ELR (cell line): Measurements from ENCODE around the gene FCHSD2.
"Not testable (repeated sequence)": the region's sequence is repeated elsewhere in the genome, so short reads cannot be mapped to it uniquely, and the experiment has no call there.

ENCODE experiments used
- DNase-seq: peaks from one replicate; pipeline ENCODE4 v3.0.0-alpha.2; 2015; ENCODE audit warnings: low read depth

The FCHSD2 gene

DNA sequence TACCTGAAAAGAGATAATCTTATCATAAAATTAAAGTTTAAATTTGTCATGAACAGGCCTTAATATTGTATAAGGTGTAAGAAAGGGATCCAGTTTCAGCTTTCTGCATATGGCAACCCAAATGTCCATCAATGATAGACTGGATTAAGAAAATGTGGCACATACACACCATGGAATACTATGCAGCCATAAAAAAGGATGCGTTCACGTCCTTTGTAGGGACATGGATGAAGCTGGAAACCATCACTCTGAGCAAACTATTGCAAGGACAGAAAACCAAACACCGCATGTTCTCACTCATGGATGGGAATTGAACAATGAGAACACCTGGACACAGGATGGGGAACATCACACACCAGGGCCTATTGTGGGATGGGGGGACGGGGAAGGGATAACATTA is 18.2 kb downstream of the FCHSD2 start:
- DNase-seq, result not testable (repeated sequence)

DNA sequence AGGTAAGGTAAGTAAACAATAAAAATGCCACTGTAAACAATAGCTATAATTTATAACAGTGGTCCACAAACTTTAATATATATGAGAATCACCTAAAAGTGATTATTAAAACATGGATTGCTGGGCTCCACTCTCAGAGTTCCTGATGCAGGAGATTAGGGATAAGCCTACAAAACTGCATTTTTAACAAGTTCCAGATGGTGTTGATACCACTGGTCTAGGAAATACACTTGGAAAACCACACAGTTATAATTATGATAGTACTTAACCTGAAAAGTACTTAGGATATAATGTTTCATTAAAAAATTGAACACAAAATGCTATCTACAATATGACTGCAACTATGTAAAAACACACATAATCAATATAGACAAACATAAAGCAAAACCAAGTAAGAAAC is 20.4 kb downstream of the FCHSD2 start:
- DNase-seq, result no peak

DNA sequence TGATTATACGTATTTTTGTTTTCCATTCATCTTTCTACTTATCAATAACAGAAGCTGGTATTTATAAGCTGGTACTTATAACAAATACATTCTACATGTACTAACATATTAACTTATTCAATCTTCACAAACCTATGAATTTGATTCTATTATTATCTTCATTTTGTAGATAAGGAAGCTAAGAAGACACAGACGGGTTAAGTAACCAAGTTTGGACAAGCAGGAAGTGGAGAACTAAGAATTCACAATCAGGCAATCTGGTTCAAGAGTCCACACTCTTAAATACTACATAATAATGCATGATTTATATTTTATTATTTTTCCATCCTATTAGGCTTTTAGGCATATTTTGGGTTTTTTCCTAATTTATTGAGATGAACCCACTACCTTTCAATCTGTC is 25.0 kb downstream of the FCHSD2 start:
- no peak for DNase-seq

DNA sequence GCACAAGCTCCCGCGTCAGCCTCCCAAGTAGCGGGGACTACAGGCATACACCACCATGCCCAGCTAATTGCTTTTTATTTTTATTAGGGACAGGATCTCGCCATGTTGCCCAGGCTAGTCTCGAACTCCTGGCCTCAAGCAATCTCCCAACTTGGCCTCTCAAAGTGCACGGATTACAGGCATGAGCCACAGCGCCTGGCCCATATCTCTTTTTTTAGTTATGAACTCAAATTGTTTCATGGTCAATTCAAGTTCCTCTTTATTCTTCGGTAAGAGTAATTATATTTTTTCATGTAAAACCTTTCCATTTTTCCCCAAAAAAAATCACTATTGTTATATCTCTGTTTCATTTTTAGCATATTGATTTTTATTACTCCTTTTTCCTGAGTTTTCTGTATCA is 25.5 kb downstream of the FCHSD2 start:
- DNase-seq, result no peak

DNA sequence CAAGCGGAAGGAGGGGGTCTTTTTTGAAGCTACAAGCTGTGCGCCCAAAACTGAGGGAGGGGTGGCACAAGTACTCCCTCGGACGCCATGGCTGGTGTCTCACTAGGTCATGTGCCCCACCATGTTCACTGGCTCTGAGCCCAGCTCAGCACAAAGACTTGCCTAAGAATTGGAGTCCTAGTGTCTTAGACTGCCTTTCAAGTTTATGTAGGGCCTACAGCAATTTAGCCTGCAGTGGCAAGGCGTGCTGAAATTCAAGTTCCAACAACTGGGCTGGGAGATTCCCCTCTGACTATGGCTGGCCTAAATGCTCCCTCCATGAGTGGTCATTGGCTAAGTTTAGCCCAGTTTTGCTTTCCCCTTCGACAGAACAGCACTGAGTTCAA is 27.3 kb downstream of the FCHSD2 start:
- no peak for DNase-seq

DNA sequence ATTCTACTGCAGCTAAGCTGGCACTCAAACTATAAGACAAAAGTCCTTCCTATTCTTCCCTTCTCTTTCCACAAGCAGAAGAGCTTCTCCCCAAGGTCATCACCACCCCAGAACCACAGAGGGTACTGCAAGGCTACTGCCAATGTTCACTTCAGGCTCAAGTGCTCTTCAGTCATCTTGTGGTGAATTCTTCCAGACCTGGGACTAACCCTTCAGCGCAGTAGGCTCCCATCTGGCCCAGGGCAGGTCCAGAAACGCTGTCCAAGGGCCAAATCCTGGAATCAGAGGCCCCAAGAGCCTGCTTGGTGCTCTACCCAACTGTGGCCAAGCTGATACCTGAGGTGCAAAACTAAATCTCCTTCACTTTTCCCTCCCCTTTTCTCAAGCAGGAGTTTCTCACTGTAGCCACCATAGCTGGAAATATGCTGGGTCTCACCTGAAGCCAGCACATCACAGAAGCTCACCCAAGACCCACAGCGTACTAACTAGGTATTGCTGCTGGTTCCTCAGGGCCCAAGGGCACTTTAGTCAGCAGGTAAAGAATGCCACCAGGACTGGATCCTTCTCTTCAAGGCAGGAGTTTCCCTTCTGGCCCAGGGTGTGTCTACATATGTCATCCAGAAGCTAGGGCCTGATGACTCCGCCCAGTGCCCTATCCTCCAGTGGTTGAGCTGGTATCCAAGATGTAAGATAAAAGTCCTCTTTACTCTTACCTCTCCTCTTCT is 27.8 kb downstream of the FCHSD2 start:
- peak; percentile 3 for DNase-seq

DNA sequence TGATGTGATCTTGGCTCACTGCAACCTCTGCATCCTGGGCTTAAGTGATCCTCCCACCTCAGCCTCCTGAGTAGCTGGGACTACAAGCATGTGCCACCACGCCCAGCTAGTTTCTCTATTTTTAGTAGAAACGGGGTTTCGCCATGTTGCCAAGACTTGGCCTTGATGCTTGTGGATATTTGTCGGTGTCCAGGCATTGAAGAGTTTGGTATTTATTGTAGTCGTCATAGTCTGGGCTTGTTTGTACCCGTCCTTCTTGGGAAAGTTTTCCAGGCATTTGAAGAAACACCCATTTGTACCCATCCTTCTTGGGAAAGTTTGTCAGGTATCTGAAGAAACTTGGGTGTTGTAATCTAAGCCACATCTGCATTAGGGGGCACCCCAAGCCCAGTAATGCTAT is 28.7 kb downstream of the FCHSD2 start:
- DNase-seq, result no peak

DNA sequence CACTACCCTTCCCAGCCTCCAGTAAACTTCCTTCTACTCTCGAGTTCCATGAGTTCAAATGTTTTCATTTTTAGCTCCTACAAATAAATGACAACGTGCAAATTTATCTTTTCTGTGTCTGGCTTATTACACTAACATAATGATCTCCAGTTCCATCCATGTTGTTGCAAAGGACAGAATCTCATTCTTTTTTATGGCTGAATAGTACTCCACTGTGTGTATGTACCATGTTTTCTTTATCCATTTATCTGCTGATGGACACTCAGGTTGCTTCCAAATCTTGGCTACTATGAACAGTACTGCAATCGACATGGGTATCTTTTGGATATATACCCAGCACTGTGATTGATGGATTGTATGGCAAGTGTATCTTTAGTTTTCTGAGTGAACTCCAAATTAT is 34.5 kb downstream of the FCHSD2 start:
- no peak for DNase-seq

DNA sequence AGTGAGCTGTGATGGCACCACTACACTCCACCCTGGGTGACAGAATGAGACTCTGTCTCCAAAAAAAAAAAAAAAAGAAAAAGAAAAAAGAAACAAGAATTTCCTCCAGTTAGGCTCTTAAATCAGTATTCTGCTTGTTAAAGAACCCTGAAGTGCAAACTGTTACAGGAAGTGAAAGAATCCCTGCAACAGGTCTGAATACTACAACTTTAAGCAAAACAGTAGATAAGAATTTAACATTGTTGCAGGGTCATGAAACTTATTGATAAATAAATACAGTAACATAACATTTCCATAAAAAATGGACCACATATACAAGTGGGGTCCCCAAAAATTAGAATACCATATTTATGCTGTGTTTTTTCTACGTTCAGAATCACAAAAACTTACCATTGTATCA is 35.8 kb downstream of the FCHSD2 start:
- DNase-seq, result no peak

DNA sequence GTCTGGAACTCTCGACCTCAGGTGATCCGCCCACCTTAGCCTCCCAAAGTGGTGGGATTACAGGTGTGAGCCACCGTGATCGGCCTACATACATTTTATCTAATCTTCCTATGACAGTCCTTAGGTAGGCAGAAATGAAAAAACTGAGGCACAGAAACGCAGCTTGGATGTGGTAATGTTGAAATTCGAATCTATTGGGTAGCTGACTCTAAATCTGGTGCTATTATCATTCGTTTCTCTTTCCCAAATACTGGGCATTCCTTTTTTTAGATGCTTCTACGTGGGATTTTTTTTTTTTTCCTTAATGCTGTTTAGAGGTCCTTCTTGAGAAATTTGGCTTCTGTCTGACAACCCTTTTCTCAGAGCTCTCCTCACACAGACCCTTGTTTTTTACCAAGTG is 41.5 kb downstream of the FCHSD2 start:
- DNase-seq, result no peak

DNA sequence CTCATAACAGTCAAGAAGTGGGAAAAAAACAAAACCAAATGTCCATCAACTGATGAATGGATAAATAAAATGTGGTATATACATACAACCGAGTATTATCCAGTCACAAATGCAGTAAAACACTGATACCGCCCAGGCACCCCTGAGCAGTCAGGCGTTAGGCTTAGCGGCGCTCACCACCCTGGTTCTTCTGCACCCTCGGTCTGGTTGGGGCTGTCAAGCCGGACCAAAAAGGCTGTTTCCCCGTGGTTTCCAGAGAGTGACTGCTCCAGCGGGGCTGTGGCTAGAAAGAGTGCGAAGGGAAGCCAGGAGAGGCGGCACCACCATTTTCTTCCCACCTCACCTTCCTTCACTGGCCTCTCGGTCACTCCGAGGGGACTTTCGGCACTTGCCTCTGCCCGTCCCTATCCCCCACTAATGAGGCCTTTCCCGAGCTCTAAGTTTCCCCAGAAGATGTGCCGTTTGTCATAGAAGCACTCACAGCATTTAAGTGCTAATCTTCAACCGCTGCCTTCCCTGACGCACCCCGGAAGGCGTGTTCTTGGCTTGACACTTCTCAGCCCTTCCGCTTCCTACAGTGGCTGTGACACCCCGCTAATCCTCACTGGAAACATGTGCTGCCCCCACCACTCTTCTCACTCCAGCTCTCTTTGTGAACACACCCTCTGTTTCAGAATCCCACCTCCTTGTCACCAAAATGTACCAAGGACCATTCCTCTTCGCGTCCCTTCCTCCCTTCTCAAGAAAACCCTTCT is 42.4 kb downstream of the FCHSD2 start:
- no peak for DNase-seq

DNA sequence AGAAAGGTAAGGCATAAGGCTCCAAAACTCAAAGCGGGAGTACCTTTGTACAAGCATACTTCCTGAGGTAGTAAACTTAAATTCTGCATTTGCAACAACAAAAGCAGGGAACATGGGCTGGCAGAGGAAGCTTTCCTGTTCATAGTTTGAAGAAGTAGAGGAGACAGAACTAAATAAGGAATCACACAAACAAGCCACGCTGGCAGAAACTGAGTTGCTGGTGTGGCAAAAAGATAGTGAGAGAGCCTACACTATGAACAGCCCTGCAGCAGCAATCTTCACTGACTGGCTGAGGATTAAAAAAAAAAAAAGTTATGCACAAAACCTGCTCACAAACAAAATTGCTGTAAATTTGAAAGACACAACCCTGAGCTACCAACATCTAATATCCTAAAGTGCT is 46.5 kb downstream of the FCHSD2 start:
- DNase-seq, result no peak

DNA sequence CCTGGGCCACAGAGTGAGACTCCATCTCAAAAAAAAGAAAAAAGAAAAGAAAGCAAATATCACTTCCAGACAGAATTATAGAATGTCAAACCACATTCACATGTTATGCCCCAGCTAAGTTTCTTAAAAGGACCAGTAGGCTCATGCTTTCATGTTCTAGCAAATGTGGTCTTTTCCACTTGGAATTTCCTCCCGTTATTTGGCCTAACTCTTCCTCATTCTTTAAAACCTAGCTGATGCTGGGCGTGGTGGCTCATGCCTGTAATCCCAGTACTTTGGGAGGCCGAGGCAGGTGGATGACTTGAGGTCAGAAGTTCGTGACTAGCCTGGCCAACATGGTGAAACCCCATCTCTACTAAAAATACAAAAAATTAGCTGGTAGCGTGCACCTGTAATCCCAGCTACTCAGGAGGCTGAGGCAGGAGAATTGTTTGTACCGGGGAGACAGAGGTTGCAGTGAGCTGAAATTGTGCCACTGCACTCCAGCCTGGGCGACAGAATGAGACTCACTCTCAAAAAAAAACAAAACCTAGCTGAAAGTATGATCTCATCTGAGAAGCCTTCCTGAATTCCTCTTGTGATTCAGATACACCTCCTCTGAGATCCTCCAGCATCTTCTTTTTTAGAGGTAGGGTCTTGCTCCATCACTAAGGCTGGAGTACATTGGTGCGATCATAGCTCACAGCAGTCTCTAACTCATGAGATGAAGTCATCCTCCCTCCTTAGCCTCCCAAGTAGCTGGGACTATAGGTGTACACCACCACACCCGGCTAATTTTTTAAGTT is 50.4 kb downstream of the FCHSD2 start:
- DNase-seq, result no peak

DNA sequence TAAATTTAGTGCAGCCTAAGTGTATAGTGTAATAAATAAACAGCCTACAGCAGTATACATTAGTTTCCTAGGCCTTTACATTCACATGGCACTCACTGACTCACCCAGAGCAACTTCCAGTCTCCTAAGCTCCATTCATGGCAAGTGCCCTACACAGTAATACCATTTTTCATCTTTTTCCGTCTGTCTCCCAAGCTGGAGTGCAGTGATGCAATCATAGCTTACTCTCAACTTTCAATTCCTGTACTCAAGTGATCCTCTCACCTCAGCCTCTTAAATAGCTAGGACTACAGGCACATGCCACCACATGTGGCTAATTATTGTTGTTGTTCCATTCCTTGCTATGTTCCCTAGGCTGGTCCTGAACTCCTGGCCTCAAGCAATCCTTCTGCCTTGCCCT is 54.4 kb downstream of the FCHSD2 start:
- DNase-seq, result peak; percentile 8

DNA sequence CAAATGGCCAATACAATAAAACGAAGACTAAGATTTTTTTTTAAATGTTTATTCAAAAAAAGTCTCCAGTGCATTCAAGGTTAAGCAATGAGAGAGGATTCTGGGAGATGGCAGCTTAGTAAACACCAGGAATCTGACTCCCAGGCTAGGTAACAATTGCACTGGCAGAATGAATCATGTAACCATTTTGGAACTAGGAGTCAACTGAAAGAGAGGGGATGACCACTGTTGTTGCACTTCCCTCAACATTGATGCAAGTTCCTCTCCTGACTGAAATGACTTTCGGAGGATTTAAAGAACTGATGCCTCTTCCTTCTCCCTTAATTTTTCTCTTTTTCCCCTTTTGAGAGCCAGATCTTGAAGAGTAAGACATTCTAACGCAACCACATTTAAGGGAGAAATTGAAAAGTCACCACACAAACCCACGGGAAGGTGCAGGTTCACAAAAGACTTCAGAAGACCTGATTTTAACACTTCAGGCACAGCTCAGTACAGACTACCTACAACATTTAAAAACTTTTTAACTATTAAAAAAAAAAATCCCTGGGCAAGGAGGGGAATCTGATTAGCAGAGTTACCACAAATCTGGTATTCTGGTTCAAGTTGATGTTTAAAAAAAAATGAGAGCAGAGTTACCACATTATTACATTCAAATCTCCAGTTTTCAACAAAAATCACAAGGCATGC is 56.8 kb downstream of the FCHSD2 start:
- DNase-seq, result peak; percentile 6

DNA sequence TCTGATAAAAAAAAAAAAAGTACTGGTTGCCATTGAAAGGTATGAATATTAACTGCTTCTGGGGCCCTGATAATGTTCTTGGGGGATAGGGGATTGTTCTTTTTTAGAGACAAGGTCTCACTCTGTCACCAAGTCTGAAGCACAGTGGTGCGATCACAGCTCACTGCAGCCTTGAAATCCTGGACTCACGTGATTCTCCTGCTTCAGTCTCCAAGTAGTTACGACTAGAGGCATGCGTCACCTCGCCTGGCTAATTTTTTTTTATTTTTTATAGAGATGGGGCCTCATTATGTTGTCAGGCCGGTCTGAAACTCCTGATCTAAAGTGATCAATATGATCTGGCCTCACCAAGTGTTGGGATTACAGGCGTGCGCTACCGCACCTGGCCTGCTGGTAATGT is 63.5 kb downstream of the FCHSD2 start:
- DNase-seq, result no peak

DNA sequence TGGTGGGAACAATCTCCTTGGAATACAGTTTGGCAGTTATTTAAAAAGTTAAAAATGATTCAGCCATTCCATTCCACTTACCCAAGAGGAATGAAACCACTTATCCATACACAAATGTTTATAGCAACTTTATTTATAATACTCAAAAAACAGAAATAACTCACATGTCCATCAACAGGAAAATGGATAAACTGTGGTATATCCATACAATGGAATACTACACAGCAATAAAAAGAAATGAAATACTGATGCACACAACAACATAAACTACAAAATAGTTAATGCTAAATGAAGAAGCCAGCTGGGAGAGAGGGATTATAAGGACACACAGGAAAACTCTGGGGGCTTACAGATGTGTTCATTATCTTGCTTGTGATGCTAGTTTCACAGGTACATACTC is 64.7 kb downstream of the FCHSD2 start:
- DNase-seq, result peak; percentile 49

DNA sequence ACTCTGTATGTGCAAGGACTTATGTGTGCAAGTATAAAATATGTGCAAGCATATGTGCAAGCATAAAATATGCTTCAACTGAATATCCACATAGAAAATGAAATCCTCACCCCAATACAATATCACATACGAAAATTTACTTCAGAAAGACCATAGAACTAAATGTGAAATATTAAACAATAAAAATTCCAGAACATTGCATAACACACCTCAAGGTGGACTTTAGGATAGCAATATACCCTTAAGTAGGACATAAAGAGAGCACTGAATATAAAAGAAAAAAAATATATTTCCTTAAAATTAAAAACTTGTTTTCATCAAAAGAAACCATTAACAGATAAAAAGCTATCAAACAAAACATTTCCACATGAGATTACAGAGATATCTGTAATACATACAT is 67.8 kb downstream of the FCHSD2 start:
- DNase-seq, result no peak

DNA sequence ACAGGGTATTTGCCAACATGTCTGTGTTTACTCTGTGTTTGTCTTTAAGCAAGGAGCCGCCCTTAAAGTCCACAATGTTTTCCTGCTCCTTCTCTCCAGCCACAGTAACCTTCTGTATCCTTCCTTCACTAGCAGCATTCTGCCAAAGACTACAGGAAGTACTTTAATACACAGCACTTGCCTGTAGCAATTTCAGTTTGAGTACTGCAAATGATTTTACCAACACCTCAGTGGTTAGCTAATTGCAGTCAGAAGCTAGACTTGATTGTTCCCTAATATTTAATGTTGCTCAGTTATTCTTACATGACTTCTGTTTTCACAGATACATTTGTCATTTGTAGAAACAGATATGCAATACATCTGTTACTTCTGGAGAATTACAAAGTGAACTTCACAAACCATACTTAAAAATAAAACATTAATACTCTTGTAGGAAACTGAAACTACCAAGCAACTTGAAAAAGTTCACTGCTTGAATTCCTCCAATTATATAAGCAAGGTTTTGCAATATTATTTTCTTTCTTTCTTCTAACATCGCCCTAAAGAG is 69.1 kb downstream of the FCHSD2 start:
- peak; percentile 3 for DNase-seq

DNA sequence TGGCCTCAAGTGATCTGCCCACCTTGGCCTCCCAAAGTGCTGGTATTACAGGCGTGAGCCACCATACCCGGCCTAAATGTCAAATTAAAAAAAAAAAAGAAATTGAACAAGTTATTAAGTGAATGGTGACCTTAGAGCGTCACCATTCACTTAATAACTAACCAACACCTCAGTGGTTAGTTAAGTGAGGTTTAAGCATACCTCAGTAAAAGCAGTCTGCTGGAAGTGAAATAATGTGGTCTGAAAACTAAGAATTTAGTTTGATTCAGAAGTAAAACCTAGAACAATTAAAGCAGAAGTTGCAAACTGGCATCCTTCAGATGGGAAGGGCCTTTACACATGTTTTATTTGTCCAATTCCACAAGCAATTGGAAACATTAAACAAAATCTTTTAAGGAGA is 71.5 kb downstream of the FCHSD2 start:
- DNase-seq, result no peak

DNA sequence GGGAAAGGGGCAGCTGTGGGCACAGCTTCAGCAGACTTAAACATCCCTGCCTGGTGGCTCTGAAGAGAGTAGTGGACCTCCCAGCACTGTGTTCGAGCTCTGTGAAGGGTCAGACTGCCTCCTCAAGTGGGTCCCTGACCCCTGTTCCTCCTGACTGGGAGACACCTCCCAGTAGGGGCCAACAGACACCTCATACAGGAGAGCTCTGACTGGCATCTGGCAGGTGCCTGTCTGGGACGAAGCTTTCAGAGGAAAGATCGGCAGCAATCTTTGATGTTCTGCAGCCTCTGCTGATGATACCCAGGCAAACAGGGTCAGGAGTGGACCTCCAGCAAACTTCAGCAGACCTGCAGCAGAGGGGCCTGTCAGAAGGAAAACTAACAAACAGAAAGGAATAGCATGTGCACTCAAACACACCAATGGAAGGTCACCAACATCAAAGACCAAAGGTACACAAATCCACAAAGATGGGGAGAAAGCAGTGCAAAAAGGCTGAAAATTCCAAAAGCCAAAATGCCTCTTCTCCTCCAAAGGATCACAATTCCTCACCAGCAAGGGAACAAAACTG is 80.2 kb downstream of the FCHSD2 start:
- not testable (repeated sequence) for DNase-seq

DNA sequence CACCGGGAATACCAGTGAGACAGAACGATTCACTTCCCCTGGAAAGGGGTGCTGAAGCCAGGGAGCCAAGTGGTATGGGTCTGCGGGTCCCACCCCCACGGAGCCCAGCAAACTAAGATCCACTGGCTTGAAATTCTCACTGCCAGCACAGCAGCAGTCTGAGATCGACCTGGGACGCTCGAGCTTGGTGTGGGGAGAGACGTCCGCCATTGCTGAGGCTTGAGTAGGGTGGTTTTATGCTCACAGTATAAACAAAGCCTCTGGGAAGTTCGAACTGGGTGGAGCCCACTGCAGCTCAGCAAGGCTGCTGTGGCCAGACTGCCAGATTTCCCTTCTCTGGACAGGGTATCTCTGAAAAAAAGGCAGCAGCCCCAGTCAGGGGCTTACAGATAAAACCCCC is 80.7 kb downstream of the FCHSD2 start:
- not testable (repeated sequence) for DNase-seq
